WTC11 (cell line): ENCODE measurements around the gene CTNND1.

Experiments
- CTCF ChIP-seq: fragments of 200-600 bp; IDR thresholded peaks from 2 replicates; pipeline ENCODE4 v1.8.0; 2022; ENCODE audit warnings: antibody characterized with exemption
- ELF4 ChIP-seq: sonication (generic); formaldehyde crosslinking; IDR thresholded peaks from 2 replicates; pipeline ENCODE4 v1.8.1; 2022; ENCODE audit warnings: low read depth, mild to moderate bottlenecking, moderate library complexity, missing genetic modification reagents
- EMX1 ChIP-seq: fragments of 250-450 bp; sonication (Bioruptor Pico); IDR thresholded peaks from 2 replicates; pipeline ENCODE4 v1.8.0; 2021; ENCODE audit warnings: mild to moderate bottlenecking
- GABPB1 ChIP-seq: sonication (generic); formaldehyde crosslinking; IDR thresholded peaks from 2 replicates; pipeline ENCODE4 v1.8.1; 2023; ENCODE audit warnings: mild to moderate bottlenecking, missing genetic modification reagents
- MLX ChIP-seq: sonication (generic); formaldehyde crosslinking; IDR thresholded peaks from 2 replicates; pipeline ENCODE4 v1.8.1; 2023; ENCODE audit warnings: mild to moderate bottlenecking, missing genetic modification reagents, moderate library complexity
- SMAD3 ChIP-seq: sonication (generic); formaldehyde crosslinking; IDR thresholded peaks from 2 replicates; pipeline ENCODE4 v1.8.0; 2022; ENCODE audit warnings: missing genetic modification reagents, mild to moderate bottlenecking, borderline replicate concordance
- ZBTB21 ChIP-seq: sonication (generic); formaldehyde crosslinking; IDR thresholded peaks from 2 replicates; pipeline ENCODE4 v1.8.1; 2023; ENCODE audit warnings: mild to moderate bottlenecking, missing genetic modification reagents, borderline replicate concordance
- ZNF121 ChIP-seq: sonication (generic); formaldehyde crosslinking; IDR thresholded peaks from 2 replicates; pipeline ENCODE4 v1.8.0; 2023; ENCODE audit warnings: missing genetic modification reagents
- ZNF263 ChIP-seq: sonication (generic); formaldehyde crosslinking; IDR thresholded peaks from 2 replicates; pipeline ENCODE4 v1.8.1; 2022; ENCODE audit warnings: low read depth, mild to moderate bottlenecking, moderate library complexity, missing genetic modification reagents
- ZNF317 ChIP-seq: sonication (generic); formaldehyde crosslinking; IDR thresholded peaks from 2 replicates; pipeline ENCODE4 v1.8.1; 2023; ENCODE audit warnings: low read depth, mild to moderate bottlenecking, moderate library complexity, missing genetic modification reagents, borderline replicate concordance
- TF ChIP-seq, protein P1 (sequence below): sonication (generic); formaldehyde crosslinking; IDR thresholded peaks from 2 replicates; pipeline ENCODE4 v1.8.1; 2022; ENCODE audit warnings: low read depth, missing genetic modification reagents, borderline replicate concordance
- TF ChIP-seq, protein P2 (sequence below): sonication (generic); formaldehyde crosslinking; IDR thresholded peaks from 2 replicates; pipeline ENCODE4 v1.8.0; 2022; ENCODE audit warnings: mild to moderate bottlenecking, missing genetic modification reagents

DNA sequence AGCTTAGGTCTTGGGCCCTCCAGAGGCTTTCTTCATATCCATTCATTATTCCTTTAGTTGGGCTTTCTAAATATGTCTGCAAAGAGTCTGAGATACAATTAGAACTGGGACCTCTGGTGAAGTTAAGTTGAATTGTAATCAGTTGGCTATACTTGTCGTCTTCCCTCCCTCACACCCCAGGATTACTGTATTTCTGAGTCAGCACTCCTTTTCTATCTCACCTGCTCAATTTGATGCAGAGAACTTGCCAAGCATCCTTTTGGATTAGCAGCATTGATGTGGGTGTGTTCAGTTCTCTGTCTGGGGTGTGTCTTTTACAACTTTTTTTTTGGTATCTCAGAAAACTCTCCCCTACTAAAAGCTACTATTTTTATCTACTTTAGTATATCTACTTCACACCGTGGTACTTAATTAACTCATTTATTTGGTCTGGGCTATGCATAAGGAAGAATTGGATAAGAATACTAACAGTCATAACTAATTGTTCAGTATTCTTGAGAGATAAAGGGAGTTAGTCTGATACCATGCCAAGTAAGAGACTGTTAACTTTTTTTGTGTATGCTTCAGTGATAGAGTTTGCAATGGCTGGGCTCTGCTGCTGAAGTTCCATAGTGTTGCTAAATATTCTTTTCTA, 15.1 kb downstream of the CTNND1 start:
- no peak for TF ChIP-seq CTCF
- TF ChIP-seq MLX = no peak
- TF ChIP-seq ZBTB21 (CRISPR knock-in tag) = no peak
- no peak for TF ChIP-seq SMAD3
- TF ChIP-seq ZNF121 (CRISPR knock-in tag) = no peak
- TF ChIP-seq, protein P1, sequence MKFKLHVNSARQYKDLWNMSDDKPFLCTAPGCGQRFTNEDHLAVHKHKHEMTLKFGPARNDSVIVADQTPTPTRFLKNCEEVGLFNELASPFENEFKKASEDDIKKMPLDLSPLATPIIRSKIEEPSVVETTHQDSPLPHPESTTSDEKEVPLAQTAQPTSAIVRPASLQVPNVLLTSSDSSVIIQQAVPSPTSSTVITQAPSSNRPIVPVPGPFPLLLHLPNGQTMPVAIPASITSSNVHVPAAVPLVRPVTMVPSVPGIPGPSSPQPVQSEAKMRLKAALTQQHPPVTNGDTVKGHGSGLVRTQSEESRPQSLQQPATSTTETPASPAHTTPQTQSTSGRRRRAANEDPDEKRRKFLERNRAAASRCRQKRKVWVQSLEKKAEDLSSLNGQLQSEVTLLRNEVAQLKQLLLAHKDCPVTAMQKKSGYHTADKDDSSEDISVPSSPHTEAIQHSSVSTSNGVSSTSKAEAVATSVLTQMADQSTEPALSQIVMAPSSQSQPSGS (CRISPR knock-in tag) = no peak
- TF ChIP-seq ELF4 (CRISPR knock-in tag) = no peak
- no peak for TF ChIP-seq ZNF263
- TF ChIP-seq EMX1 (CRISPR knock-in tag) = no peak
- TF ChIP-seq, protein P2, sequence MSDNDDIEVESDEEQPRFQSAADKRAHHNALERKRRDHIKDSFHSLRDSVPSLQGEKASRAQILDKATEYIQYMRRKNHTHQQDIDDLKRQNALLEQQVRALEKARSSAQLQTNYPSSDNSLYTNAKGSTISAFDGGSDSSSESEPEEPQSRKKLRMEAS = no peak
- TF ChIP-seq GABPB1 (CRISPR knock-in tag) = no peak
- no peak for TF ChIP-seq ZNF317 (CRISPR knock-in tag)
